ENCODE measurements around the gene DNAJB9.
A peak's percentile ranks its signal among the peaks of the same experiment; 100 is the strongest.

DNAJB9 gene

DNA sequence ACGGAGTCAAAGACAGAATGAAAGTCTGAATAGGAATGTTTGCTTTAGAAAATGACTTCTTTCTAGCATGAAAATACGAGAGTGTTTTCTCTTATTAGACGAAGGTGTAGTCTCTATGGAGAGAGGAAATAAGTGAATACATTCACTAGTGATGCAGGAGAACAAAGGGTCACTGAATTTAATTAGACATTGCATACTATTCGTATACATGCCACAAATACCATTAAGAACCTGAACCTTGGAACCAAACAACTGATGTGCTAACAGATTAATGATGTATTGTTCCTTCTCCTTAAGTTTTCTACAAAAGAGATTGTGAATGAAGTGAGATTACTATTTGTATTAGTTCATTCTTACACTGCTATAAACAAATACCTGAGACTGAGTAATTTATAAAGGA lies 10.4 kb upstream of the DNAJB9 start:
- H3K4me3 ChIP-seq (ENCODE audit: low read depth, low read length): no peak overlapping the region
- TF ChIP-seq MYC (IDR thresholded peaks at IDR 0.05; ENCODE audit: low read depth, low read length) (no peak), POLR2A (IDR thresholded peaks at IDR 0.05; ENCODE audit: extremely low read depth, insufficient read length) (no peak)
- TF ChIP-seq, protein P1, sequence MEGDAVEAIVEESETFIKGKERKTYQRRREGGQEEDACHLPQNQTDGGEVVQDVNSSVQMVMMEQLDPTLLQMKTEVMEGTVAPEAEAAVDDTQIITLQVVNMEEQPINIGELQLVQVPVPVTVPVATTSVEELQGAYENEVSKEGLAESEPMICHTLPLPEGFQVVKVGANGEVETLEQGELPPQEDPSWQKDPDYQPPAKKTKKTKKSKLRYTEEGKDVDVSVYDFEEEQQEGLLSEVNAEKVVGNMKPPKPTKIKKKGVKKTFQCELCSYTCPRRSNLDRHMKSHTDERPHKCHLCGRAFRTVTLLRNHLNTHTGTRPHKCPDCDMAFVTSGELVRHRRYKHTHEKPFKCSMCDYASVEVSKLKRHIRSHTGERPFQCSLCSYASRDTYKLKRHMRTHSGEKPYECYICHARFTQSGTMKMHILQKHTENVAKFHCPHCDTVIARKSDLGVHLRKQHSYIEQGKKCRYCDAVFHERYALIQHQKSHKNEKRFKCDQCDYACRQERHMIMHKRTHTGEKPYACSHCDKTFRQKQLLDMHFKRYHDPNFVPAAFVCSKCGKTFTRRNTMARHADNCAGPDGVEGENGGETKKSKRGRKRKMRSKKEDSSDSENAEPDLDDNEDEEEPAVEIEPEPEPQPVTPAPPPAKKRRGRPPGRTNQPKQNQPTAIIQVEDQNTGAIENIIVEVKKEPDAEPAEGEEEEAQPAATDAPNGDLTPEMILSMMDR (IDR thresholded peaks at IDR 0.05; ENCODE audit: low read depth, low read length): no peak
- TF ChIP-seq, protein P2, sequence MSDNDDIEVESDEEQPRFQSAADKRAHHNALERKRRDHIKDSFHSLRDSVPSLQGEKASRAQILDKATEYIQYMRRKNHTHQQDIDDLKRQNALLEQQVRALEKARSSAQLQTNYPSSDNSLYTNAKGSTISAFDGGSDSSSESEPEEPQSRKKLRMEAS (IDR thresholded peaks at IDR 0.05; ENCODE audit: low read depth, low read length): no peak
- no peak for DNase-seq (ENCODE audit: low read depth)

DNA sequence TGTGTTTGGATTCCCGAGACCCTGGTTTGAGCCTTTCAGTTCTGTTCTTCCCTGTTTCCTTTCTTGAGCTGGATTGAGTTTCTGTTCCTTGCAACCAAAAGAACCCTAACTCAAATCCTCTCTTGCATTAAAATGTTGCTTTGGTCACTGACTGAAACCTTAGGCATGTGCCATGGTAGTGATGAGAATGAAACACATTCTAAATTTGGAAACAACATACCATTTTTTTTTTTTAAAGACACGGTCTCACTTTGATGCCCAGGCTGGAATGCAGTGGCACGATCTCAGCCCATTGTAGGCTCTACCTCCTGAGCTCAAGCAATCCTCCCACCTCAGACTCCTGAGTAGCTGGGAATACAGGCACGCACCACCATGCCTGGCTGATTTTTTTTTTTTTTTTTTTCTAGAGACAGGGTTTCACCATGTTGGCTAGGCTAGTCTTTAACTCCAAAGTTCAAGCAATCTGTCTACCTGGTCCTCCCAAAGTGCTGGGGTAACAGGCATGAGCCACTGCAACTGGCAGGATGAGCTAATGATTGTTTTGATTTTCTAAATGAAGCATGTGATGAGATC lies 8.5 kb upstream of the DNAJB9 start:
- no peak for DNase-seq (ENCODE audit: low read depth)
- TF ChIP-seq, protein P2 (IDR thresholded peaks at IDR 0.05; ENCODE audit: low read depth, low read length): no peak
- TF ChIP-seq POLR2A (IDR thresholded peaks at IDR 0.05; ENCODE audit: extremely low read depth, insufficient read length) (no peak), MYC (IDR thresholded peaks at IDR 0.05; ENCODE audit: low read depth, low read length) (no peak)
- TF ChIP-seq, protein P1 (IDR thresholded peaks at IDR 0.05; ENCODE audit: low read depth, low read length): no peak
- no peak overlapping the region for H3K4me3 ChIP-seq (ENCODE audit: low read depth, low read length)

DNA sequence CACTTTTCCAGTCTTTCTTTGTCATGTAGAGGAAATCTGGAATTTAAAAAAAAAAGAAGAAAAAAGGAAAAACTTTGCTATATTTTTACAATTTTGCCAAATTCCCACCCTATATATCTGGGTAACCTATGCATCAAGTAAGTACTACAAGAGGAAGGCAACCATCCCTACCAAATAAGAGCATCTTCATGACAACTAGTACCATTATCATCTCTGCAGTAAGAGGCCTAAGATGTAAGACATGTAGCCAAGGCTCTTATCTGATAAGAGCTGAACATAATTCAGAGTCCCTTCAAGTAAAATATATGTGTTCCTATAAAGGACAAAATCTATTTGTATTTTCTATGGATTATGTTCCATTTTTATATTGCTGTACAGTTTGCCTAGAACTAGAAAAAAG lies 3.7 kb upstream of the DNAJB9 start:
- H3K4me3 ChIP-seq (ENCODE audit: low read depth, low read length): no peak overlapping the region
- DNase-seq (ENCODE audit: low read depth): no peak
- TF ChIP-seq, protein P1 (IDR thresholded peaks at IDR 0.05; ENCODE audit: low read depth, low read length): no peak
- TF ChIP-seq MYC (IDR thresholded peaks at IDR 0.05; ENCODE audit: low read depth, low read length): no peak
- TF ChIP-seq POLR2A (IDR thresholded peaks at IDR 0.05; ENCODE audit: extremely low read depth, insufficient read length): no peak
- TF ChIP-seq, protein P2 (IDR thresholded peaks at IDR 0.05; ENCODE audit: low read depth, low read length): no peak

DNA sequence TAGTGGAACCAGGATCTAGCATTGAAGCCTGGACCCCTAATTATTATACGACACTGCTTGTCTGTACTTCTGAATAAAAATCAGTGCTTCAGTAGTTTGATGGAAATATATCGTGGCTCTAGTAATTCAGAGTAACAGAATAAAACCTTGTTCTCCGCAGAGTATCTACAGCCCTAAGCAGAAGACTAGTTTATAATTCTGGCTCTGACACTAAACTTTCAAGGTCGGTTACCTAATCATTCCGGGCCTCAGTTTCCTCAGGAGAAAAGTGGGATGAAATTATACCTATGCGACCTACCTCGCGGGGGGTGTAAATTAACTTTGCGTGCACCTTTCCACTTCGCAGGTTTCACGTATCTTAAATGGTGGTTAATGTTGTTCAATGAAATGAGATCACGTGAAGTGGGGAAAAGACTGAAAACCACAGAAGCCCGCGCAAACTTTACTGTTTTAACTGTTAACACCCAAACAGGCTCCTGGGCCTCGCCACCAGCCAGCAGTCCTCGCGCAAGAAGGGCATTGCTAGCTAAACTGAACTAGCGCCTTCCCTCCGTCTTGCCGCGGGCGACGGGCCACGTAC lies 783 bp upstream of the DNAJB9 start:
- no peak for TF ChIP-seq MYC (IDR thresholded peaks at IDR 0.05; ENCODE audit: low read depth, low read length)
- TF ChIP-seq, protein P2 (IDR thresholded peaks at IDR 0.05; ENCODE audit: low read depth, low read length): peak; percentile 26; the same call in 1 of the 2 replicates
- TF ChIP-seq, protein P1 (IDR thresholded peaks at IDR 0.05; ENCODE audit: low read depth, low read length): no peak

DNA sequence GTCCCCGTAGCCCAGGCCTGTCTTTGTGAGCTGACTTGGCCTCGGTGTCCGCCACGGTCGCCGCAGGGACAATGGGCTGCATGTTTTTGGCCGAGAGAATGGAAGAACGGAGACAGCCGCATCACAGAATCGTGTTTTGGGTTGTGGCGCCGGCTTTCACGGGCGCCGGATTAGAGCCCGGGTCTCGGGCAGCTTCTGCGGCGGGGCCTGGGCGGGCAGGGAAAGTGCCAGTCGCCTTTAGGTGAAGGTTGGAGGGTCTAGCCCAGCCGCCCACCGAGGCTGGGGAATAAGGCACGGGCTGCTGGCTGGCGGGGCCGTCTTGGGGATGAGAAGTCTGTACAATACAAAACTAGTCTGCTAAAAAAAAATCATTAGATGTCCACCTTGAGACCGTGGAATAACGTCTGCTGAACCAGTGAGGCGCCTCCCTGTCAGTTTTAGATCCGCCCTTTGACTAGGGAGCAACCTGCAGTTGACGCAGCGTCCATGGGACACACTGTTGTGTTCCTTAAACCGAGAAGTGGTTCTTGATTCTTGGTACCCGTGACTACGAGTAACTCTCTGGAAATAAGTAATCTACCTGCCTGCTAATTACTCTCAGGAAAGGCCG lies 577 bp downstream of the DNAJB9 start:
- peak overlapping the region; percentile 81 for H3K4me3 ChIP-seq (ENCODE audit: low read depth, low read length)
- TF ChIP-seq, protein P1 (IDR thresholded peaks at IDR 0.05; ENCODE audit: low read depth, low read length): no peak
- TF ChIP-seq POLR2A (IDR thresholded peaks at IDR 0.05; ENCODE audit: extremely low read depth, insufficient read length) (no peak), MYC (IDR thresholded peaks at IDR 0.05; ENCODE audit: low read depth, low read length) (no peak)
- TF ChIP-seq, protein P2 (IDR thresholded peaks at IDR 0.05; ENCODE audit: low read depth, low read length): 0 out of 2 replicates have a peak, but pooled peaks have one; percentile 36
- DNase-seq (ENCODE audit: low read depth): peak; percentile 82

More for the DNA sequence above, 783 bp upstream of the DNAJB9 start:
- peak overlapping the region; percentile 88 for H3K4me3 ChIP-seq (ENCODE audit: low read depth, low read length)
- DNase-seq (ENCODE audit: low read depth): no peak

Measured in NB4 (cell line).